ENCODE measurements around the gene CST11. TPM values are rescaled to one million over a fixed set of nuclear protein-coding genes. Genes with fewer than 3 reads are reported as not detected.

CST11 gene
- total RNA-seq, 1 experiment from 2014 or later: not detected

DNA sequence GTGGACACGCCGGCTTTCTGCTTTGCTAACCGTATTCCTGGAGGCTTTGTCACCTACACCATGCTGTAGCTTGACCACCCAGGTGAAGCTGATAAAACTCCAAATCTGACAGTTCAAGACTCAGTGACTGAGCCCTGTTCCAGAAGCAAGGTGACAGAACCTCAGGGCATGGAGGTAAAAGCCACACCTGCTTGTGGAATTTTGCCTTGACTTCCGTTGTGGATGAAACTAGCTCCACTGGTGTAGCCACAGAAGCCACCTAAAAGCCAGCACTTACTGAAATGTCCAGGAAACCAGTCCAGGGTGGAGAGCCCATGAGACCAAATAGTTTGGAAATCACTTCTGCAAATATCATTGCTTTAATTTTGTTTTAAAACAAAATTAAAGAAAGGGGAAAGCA lies 49.2 kb upstream of the CST11 start (continued):
- TF ChIP-seq, protein P1, sequence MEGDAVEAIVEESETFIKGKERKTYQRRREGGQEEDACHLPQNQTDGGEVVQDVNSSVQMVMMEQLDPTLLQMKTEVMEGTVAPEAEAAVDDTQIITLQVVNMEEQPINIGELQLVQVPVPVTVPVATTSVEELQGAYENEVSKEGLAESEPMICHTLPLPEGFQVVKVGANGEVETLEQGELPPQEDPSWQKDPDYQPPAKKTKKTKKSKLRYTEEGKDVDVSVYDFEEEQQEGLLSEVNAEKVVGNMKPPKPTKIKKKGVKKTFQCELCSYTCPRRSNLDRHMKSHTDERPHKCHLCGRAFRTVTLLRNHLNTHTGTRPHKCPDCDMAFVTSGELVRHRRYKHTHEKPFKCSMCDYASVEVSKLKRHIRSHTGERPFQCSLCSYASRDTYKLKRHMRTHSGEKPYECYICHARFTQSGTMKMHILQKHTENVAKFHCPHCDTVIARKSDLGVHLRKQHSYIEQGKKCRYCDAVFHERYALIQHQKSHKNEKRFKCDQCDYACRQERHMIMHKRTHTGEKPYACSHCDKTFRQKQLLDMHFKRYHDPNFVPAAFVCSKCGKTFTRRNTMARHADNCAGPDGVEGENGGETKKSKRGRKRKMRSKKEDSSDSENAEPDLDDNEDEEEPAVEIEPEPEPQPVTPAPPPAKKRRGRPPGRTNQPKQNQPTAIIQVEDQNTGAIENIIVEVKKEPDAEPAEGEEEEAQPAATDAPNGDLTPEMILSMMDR (IDR thresholded peaks at IDR 0.05): no peak
- TF ChIP-seq, protein P2, sequence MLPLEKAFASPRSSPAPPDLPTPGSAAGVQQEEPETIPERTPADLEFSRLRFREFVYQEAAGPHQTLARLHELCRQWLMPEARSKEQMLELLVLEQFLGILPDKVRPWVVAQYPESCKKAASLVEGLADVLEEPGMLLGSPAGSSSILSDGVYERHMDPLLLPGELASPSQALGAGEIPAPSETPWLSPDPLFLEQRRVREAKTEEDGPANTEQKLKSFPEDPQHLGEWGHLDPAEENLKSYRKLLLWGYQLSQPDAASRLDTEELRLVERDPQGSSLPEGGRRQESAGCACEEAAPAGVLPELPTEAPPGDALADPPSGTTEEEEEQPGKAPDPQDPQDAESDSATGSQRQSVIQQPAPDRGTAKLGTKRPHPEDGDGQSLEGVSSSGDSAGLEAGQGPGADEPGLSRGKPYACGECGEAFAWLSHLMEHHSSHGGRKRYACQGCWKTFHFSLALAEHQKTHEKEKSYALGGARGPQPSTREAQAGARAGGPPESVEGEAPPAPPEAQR (CRISPR knock-in tag; IDR thresholded peaks at IDR 0.05): no peak

DNA sequence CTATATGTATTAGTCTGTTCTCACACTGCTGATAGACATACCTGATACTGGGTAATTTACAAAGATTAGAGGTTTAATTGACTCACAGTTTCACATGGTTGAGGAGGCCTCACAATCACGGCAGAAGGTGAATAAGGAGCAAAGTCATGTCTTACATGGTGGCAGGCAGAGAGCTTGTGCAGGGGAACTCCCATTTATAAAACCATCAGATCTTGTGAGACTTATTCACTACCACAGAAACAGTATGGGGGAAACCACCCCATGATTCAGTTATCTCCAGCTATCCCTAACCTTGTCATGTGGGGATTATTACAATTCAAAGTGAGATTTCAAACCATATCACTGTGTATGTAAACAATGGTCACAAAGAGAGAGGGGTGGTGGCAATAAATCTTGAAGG lies 44.9 kb upstream of the CST11 start:
- no peak overlapping the region for H3K4me3 Mint-ChIP-seq
- no peak overlapping the region for H3K27ac Mint-ChIP-seq
- peaks cover 28% of the 10 kb centered on the region for H3K36me3 Mint-ChIP-seq
- DNase-seq (ENCODE audit: low spot score): no peak
- POLR2A ChIA-PET: no interaction called here
- 0 out of 2 replicates have a peak, but pooled peaks cover 3% of the 10 kb centered on the region for H3K4me1 Mint-ChIP-seq
- CTCF ChIA-PET: no interaction called here
- peaks cover 38% of the 10 kb centered on the region for H3K9me3 Mint-ChIP-seq
- TF ChIP-seq CREM (CRISPR knock-in tag; IDR thresholded peaks at IDR 0.05): no peak
- TF ChIP-seq, protein P3, sequence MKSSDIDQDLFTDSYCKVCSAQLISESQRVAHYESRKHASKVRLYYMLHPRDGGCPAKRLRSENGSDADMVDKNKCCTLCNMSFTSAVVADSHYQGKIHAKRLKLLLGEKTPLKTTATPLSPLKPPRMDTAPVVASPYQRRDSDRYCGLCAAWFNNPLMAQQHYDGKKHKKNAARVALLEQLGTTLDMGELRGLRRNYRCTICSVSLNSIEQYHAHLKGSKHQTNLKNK (CRISPR knock-in tag; IDR thresholded peaks at IDR 0.05): no peak
- TF ChIP-seq CREB1 (CRISPR knock-in tag; IDR thresholded peaks at IDR 0.05): no peak
- TF ChIP-seq ATF1 (CRISPR knock-in tag; IDR thresholded peaks at IDR 0.05): no peak
- no peak for TF ChIP-seq ZNF232 (CRISPR knock-in tag; IDR thresholded peaks at IDR 0.05)
- TF ChIP-seq, protein P4, sequence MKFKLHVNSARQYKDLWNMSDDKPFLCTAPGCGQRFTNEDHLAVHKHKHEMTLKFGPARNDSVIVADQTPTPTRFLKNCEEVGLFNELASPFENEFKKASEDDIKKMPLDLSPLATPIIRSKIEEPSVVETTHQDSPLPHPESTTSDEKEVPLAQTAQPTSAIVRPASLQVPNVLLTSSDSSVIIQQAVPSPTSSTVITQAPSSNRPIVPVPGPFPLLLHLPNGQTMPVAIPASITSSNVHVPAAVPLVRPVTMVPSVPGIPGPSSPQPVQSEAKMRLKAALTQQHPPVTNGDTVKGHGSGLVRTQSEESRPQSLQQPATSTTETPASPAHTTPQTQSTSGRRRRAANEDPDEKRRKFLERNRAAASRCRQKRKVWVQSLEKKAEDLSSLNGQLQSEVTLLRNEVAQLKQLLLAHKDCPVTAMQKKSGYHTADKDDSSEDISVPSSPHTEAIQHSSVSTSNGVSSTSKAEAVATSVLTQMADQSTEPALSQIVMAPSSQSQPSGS (CRISPR knock-in tag; IDR thresholded peaks at IDR 0.05; ENCODE audit: borderline replicate concordance, low read depth): no peak
- TF ChIP-seq GRHL2 (CRISPR knock-in tag; IDR thresholded peaks at IDR 0.05; ENCODE audit: insufficient replicate concordance, severe bottlenecking): no peak
- TF ChIP-seq, protein P5, sequence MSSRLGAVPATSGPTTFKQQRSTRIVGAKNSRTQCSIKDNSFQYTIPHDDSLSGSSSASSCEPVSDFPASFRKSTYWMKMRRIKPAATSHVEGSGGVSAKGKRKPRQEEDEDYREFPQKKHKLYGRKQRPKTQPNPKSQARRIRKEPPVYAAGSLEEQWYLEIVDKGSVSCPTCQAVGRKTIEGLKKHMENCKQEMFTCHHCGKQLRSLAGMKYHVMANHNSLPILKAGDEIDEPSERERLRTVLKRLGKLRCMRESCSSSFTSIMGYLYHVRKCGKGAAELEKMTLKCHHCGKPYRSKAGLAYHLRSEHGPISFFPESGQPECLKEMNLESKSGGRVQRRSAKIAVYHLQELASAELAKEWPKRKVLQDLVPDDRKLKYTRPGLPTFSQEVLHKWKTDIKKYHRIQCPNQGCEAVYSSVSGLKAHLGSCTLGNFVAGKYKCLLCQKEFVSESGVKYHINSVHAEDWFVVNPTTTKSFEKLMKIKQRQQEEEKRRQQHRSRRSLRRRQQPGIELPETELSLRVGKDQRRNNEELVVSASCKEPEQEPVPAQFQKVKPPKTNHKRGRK (CRISPR knock-in tag; IDR thresholded peaks at IDR 0.05; ENCODE audit: borderline replicate concordance): no peak
- TF ChIP-seq, protein P6, sequence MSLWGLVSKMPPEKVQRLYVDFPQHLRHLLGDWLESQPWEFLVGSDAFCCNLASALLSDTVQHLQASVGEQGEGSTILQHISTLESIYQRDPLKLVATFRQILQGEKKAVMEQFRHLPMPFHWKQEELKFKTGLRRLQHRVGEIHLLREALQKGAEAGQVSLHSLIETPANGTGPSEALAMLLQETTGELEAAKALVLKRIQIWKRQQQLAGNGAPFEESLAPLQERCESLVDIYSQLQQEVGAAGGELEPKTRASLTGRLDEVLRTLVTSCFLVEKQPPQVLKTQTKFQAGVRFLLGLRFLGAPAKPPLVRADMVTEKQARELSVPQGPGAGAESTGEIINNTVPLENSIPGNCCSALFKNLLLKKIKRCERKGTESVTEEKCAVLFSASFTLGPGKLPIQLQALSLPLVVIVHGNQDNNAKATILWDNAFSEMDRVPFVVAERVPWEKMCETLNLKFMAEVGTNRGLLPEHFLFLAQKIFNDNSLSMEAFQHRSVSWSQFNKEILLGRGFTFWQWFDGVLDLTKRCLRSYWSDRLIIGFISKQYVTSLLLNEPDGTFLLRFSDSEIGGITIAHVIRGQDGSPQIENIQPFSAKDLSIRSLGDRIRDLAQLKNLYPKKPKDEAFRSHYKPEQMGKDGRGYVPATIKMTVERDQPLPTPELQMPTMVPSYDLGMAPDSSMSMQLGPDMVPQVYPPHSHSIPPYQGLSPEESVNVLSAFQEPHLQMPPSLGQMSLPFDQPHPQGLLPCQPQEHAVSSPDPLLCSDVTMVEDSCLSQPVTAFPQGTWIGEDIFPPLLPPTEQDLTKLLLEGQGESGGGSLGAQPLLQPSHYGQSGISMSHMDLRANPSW (CRISPR knock-in tag; conservative IDR thresholded peaks at IDR 0.05; ENCODE audit: low read depth): no peak
- TF ChIP-seq, protein P7, sequence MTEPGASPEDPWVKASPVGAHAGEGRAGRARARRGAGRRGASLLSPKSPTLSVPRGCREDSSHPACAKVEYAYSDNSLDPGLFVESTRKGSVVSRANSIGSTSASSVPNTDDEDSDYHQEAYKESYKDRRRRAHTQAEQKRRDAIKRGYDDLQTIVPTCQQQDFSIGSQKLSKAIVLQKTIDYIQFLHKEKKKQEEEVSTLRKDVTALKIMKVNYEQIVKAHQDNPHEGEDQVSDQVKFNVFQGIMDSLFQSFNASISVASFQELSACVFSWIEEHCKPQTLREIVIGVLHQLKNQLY (CRISPR knock-in tag; IDR thresholded peaks at IDR 0.05): no peak
- TF ChIP-seq HMGA2 (CRISPR knock-in tag; IDR thresholded peaks at IDR 0.05): no peak
- TF ChIP-seq OVOL2 (CRISPR knock-in tag; IDR thresholded peaks at IDR 0.05; ENCODE audit: borderline replicate concordance): no peak
- TF ChIP-seq, protein P8, sequence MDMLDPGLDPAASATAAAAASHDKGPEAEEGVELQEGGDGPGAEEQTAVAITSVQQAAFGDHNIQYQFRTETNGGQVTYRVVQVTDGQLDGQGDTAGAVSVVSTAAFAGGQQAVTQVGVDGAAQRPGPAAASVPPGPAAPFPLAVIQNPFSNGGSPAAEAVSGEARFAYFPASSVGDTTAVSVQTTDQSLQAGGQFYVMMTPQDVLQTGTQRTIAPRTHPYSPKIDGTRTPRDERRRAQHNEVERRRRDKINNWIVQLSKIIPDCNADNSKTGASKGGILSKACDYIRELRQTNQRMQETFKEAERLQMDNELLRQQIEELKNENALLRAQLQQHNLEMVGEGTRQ (CRISPR knock-in tag; IDR thresholded peaks at IDR 0.05): no peak
- TF ChIP-seq NFYB (CRISPR knock-in tag; conservative IDR thresholded peaks at IDR 0.05; ENCODE audit: low read depth): no peak
- TF ChIP-seq NR2C2 (CRISPR knock-in tag; IDR thresholded peaks at IDR 0.05): no peak
- H3K27me3 Mint-ChIP-seq (ENCODE audit: low read depth): peaks cover 2% of the 10 kb centered on the region; the same call in 1 of the 2 replicates
- ATAC-seq: no peak
